ENCODE data around the gene GRK6. TPM values are rescaled to one million over a fixed set of nuclear protein-coding genes. Genes with fewer than 3 reads are reported as not detected.

Gene GRK6
- total and polyA plus RNA-seq, 11 donors = 6.8 to 33.2 (median 17.3) TPM

DNA sequence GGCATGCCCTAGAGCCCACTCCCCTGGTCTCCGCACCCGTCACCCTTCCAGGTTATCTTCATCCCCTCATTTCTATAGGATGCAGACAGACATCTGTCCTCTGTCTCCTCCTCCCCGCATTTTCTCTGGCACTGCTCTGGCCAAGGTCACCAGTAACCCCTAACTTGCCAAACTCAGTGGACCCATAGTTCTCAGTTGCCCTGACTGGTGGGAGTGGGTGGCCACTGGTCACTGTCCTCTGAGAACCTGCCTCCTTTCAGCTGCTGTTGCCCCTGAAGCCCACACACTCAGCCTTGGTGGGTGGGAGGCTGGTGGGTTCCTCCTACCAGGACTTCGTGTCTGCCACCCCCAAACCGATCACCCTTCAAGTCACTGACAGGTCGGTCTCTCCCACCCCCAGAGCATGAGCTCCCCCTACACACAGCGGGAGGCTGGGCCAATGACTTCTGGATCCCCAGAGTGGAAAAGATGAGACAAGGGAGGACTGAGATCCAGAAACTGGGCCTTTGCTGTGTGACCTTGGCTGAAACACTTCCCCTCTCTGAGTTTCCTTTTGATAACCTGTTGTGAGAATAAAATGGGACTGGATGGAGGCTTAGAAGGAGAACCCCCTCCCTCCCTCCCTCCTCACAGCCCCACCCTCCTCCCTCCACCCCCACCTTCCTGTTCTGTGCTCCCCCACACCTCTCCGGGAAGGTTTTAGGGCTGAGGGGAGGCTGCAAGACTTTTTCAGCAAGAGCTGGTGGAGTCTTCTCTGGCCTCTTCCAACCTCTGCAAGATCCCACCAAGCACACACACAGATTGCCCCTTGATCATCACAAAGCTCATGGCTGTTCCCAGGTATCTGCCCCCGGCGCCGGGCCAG, 49.3 kb downstream of the GRK6 start:
- H3K4me1 ChIP-seq = peaks cover 0 to 68% (median 44%) of the 10 kb centered on the region in 12 donors
- H3K9me3 ChIP-seq = no peaks in the 10 kb centered on the region
- H3K4me3 ChIP-seq = no peak overlapping the region
- peak overlapping the region in 1 of 12 donors; percentile 89 for H3K27ac ChIP-seq
- 64 to 78% (median 71%) methylated on average over 11 of the region's 11 CpGs for WGBS, 4 donors
- ATAC-seq = no peak
- no peaks in the 10 kb centered on the region for H3K36me3 ChIP-seq
- intact Hi-C loops (cut with DNase I) = loop anchor here in 1 of 10 donors (2.0 kb wide), 1 partner anchor 21 kb away; the partner anchor contains the start of gene PDLIM7
- DNase-seq = peak in 1 of 5 donors; percentile 24
- TF ChIP-seq, protein P1, sequence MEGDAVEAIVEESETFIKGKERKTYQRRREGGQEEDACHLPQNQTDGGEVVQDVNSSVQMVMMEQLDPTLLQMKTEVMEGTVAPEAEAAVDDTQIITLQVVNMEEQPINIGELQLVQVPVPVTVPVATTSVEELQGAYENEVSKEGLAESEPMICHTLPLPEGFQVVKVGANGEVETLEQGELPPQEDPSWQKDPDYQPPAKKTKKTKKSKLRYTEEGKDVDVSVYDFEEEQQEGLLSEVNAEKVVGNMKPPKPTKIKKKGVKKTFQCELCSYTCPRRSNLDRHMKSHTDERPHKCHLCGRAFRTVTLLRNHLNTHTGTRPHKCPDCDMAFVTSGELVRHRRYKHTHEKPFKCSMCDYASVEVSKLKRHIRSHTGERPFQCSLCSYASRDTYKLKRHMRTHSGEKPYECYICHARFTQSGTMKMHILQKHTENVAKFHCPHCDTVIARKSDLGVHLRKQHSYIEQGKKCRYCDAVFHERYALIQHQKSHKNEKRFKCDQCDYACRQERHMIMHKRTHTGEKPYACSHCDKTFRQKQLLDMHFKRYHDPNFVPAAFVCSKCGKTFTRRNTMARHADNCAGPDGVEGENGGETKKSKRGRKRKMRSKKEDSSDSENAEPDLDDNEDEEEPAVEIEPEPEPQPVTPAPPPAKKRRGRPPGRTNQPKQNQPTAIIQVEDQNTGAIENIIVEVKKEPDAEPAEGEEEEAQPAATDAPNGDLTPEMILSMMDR (IDR thresholded peaks at IDR 0.05) = no peak
- TF ChIP-seq POLR2A (IDR thresholded peaks at IDR 0.05) = no peak
- peaks cover 0 to 31% (median 5%) of the 10 kb centered on the region in 9 donors for H3K27me3 ChIP-seq

DNA sequence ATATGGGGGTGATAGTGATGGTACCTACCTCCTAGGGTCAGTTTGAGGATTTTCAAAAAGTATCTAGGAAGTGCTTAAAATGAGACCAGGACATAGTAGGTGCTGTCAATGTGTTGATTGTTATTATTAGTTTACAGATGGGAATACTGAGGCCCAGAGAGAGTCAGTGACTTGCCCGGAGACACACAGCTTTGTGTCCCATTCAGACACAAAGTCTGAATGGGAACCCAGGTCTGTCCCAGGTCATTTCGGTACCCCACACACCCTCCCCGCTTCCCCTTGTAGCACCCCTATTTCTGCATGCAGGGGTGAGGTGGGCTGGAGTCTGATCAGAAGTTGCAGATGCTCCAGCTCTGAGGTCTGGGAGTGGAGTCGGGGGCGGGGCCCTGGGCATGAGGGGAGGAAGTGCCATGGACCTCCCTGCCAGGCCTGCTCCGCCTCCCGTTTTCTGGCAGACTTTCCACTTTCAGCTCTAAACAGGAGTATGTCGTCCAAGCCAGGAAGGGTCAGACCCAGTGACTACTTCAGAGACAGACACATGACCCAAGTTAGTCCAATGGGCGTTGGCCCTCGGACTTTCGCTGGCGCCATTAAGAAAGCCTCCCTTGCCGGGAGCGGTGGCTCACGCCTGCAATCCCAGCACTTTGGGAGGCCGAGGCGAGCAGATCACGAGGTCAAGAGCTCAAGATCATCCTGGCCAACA, 50.2 kb downstream of the GRK6 start:
- DNase-seq (peak in 2 of 5 donors; percentile 53 to 59), ATAC-seq (no peak)
- intact Hi-C loops (cut with DNase I) = no loop called here
- peak overlapping the region in 3 of 12 donors; percentile 22 to 89 (median 29) for H3K27ac ChIP-seq
- peaks cover 0 to 7% (median 0%) of the 10 kb centered on the region in 9 donors for H3K36me3 ChIP-seq
- H3K4me1 ChIP-seq = peaks cover 0 to 61% (median 36%) of the 10 kb centered on the region in 12 donors
- H3K4me3 ChIP-seq = no peak overlapping the region
- H3K27me3 ChIP-seq = peaks cover 0 to 22% (median 5%) of the 10 kb centered on the region in 9 donors
- no peak for TF ChIP-seq POLR2A (IDR thresholded peaks at IDR 0.05)
- TF ChIP-seq, protein P1 (IDR thresholded peaks at IDR 0.05) = no peak
- 65 to 80% (median 78%) methylated on average over 16 to 18 of the region's 18 CpGs for WGBS, 4 donors
- no peaks in the 10 kb centered on the region for H3K9me3 ChIP-seq

DNA sequence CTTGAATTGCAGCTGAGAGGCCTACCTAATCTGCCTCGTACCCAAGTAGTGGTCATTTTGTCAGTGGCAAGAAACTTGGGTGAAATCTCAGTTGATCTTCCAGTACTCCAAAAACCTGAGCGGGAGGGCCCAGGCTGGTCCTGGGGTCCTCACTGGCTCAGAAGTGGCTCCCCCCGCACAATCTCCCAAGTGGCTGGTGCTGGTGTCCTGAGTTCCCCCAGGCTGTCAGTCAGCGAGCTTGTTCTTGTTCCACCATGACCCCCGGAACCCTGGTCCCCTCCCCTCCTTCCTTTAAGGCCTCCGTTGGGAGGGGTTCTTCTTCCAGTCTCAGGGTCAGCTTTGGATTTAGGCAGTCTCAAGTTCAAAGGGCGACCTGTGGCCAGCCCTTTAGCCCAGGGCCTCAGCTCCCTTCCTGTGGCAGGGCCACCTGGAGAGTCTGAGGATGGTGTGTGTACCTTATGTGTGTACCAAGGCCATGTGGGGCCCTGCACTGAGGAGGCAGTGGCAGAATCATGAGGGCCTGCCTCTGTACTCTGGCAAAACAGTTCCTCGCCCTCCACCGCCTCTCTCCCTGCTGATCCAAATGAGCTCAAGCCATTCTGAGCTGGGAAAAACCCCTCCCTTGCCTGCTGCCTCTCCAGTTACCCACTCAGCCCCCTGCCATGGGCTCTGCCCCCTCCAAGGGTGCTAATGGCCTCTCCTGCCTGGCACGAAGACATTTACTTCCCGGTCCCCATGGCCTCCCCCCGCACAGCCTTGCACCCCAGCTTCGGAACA, 51.4 kb downstream of the GRK6 start:
- intact Hi-C loops (cut with DNase I) = loop anchor here in 1 of 10 donors (2.0 kb wide), 1 partner anchor 19 kb away; the partner anchor contains the start of gene PDLIM7
- 95 to 97% (median 95%) methylated on average over 12 to 13 of the region's 13 CpGs for WGBS, 4 donors
- Histone ChIP-seq H3K4me1 (peaks cover 0 to 50% (median 28%) of the 10 kb centered on the region in 12 donors), H3K27ac (peak overlapping the region in 3 of 12 donors; percentile 3 to 89 (median 24)), H3K27me3 (peaks cover 0 to 10% (median 0%) of the 10 kb centered on the region in 9 donors), H3K36me3 (peaks cover 0 to 16% (median under 1%) of the 10 kb centered on the region in 9 donors), H3K4me3 (no peak overlapping the region), H3K9me3 (no peaks in the 10 kb centered on the region)
- ATAC-seq (no peak), DNase-seq (peak in 1 of 5 donors; percentile 23)
- no peak for TF ChIP-seq POLR2A (IDR thresholded peaks at IDR 0.05)
- TF ChIP-seq, protein P1 (IDR thresholded peaks at IDR 0.05) = no peak

Data from heart left ventricle (tissue), 16 donors.